SK-N-SH treated with all-trans-retinoic acid at 6 μM for 48 hours (cell line): ENCODE results near the gene KIRREL3.

ENCODE experiments used
- ATAC-seq: fragments of 200-7000 bp; cut with Tn5 transposase; 3 replicates; pipeline ENCODE4 v1.9.1; 2020; ENCODE audit warnings: mild to moderate bottlenecking, moderate library complexity
- ARNTL ChIP-seq: fragments of 450-650 bp; formaldehyde crosslinking; IDR thresholded peaks from 2 replicates; pipeline ENCODE4 v1.5.0; 2020; ENCODE audit warnings: low read depth, mild to moderate bottlenecking, moderate library complexity, borderline replicate concordance
- BACH2 ChIP-seq: fragments of 250-450 bp; sonication (Bioruptor Pico); IDR thresholded peaks from 2 replicates; pipeline ENCODE4 v1.9.0; 2021; ENCODE audit warnings: mild to moderate bottlenecking, borderline replicate concordance
- CSDC2 ChIP-seq: fragments of 250-450 bp; sonication (Bioruptor Pico); IDR thresholded peaks from 2 replicates; pipeline ENCODE4 v1.5.0; 2020; ENCODE audit warnings: mild to moderate bottlenecking, moderate library complexity
- GLIS3 ChIP-seq: fragments of 250-450 bp; sonication (Bioruptor Pico); IDR thresholded peaks from 2 replicates; pipeline ENCODE4 v1.5.0; 2020; ENCODE audit warnings: mild to moderate bottlenecking, moderate library complexity
- ISL1 ChIP-seq: fragments of 250-450 bp; sonication (Bioruptor Pico); IDR thresholded peaks from 2 replicates; pipeline ENCODE4 v2.1.2; 2022; ENCODE audit warnings: mild to moderate bottlenecking, moderate library complexity
- OSR1 ChIP-seq: fragments of 250-450 bp; sonication (Bioruptor Pico); IDR thresholded peaks from 2 replicates; pipeline ENCODE4 v1.8.0; 2022; ENCODE audit warnings: moderate library complexity, mild to moderate bottlenecking, inconsistent platforms
- PPARA ChIP-seq: fragments of 250-450 bp; sonication (Bioruptor Pico); IDR thresholded peaks from 2 replicates; pipeline ENCODE4 v1.5.0; 2020; ENCODE audit warnings: mild to moderate bottlenecking, borderline replicate concordance
- RARB ChIP-seq: fragments of 250-450 bp; sonication (Bioruptor Pico); IDR thresholded peaks from 2 replicates; pipeline ENCODE4 v1.8.0; 2021; ENCODE audit warnings: mild to moderate bottlenecking, moderate library complexity
- SNAI2 ChIP-seq: fragments of 250-450 bp; sonication (Bioruptor Pico); IDR thresholded peaks from 2 replicates; pipeline ENCODE4 v1.5.0; 2020; ENCODE audit warnings: mild to moderate bottlenecking, moderate library complexity
- TCF4 ChIP-seq: fragments of 250-450 bp; sonication (Bioruptor Pico); IDR thresholded peaks from 2 replicates; pipeline ENCODE4 v1.8.0; 2021; ENCODE audit warnings: mild to moderate bottlenecking, moderate library complexity, borderline replicate concordance
- TOX ChIP-seq: fragments of 250-450 bp; sonication (Bioruptor Pico); IDR thresholded peaks from 2 replicates; pipeline ENCODE4 v1.8.0; 2021; ENCODE audit warnings: mild to moderate bottlenecking, moderate library complexity, borderline replicate concordance
- ZC3H10 ChIP-seq: fragments of 250-450 bp; sonication (Bioruptor Pico); IDR thresholded peaks from 2 replicates; pipeline ENCODE4 v1.5.1; 2021; ENCODE audit warnings: mild to moderate bottlenecking, moderate library complexity
- ZFP3 ChIP-seq: fragments of 250-450 bp; sonication (Bioruptor Pico); IDR thresholded peaks from 2 replicates; pipeline ENCODE4 v1.5.0; 2020; ENCODE audit warnings: mild to moderate bottlenecking, moderate library complexity
- ZFP30 ChIP-seq: fragments of 450-650 bp; formaldehyde crosslinking; IDR thresholded peaks from 2 replicates; pipeline ENCODE4 v1.5.0; 2022; ENCODE audit warnings: mild to moderate bottlenecking, moderate library complexity
- ZNF565 ChIP-seq: fragments of 450-650 bp; formaldehyde crosslinking; conservative IDR thresholded peaks from 2 replicates; pipeline ENCODE4 v1.5.0; 2020; ENCODE audit warnings: low read depth, mild to moderate bottlenecking, moderate library complexity
- ZNF70 ChIP-seq: fragments of 450-650 bp; formaldehyde crosslinking; IDR thresholded peaks from 2 replicates; pipeline ENCODE4 v1.5.0; 2020; ENCODE audit warnings: mild to moderate bottlenecking, moderate library complexity
- ZNF8 ChIP-seq: fragments of 450-650 bp; formaldehyde crosslinking; IDR thresholded peaks from 2 replicates; pipeline ENCODE4 v1.5.0; 2020; ENCODE audit warnings: mild to moderate bottlenecking, moderate library complexity
- TF ChIP-seq, protein P1 (sequence below): fragments of 250-450 bp; sonication (Bioruptor Pico); IDR thresholded peaks from 2 replicates; pipeline ENCODE4 v1.5.0; 2020; ENCODE audit warnings: mild to moderate bottlenecking, moderate library complexity
- TF ChIP-seq, protein P2 (sequence below): fragments of 250-450 bp; sonication (Bioruptor Pico); IDR thresholded peaks from 2 replicates; pipeline ENCODE4 v1.5.1; 2020; ENCODE audit warnings: low read depth, mild to moderate bottlenecking, moderate library complexity
- TF ChIP-seq, protein P3 (sequence below): fragments of 250-450 bp; sonication (Bioruptor Pico); IDR thresholded peaks from 2 replicates; pipeline ENCODE4 v1.5.1; 2021; ENCODE audit warnings: mild to moderate bottlenecking, moderate library complexity
- TF ChIP-seq, protein P4 (sequence below): fragments of 250-450 bp; sonication (Bioruptor Pico); IDR thresholded peaks from 2 replicates; pipeline ENCODE4 v1.8.0; 2021; ENCODE audit warnings: low read depth, mild to moderate bottlenecking, moderate library complexity, borderline replicate concordance
- TF ChIP-seq, protein P5 (sequence below): fragments of 250-450 bp; sonication (Bioruptor Pico); IDR thresholded peaks from 2 replicates; pipeline ENCODE4 v1.8.0; 2020; ENCODE audit warnings: mild to moderate bottlenecking, moderate library complexity, borderline replicate concordance

The KIRREL3 gene

DNA sequence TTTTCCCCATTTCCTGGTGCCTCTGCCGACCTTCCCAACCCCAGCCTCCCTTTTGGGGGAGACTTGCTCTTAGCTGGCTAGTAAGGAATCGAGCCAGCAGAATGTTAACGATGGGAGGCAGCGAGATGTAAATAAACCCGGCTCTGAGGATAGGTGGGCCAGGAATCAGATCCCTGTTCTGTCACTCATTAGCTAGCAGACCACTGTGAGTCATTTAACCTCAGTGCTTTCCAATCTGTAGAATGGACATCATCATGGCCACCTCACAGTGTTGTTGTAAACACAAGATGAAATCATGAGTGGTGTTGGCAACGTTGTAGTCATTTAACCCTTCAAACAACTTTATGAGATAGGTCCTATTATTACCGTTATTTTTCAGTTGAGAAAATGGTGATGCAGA is 208.6 kb downstream of the KIRREL3 start:
- no peak for TF ChIP-seq ZNF70
- TF ChIP-seq TCF4 (CRISPR knock-in tag), result no peak
- no peak for TF ChIP-seq TOX (CRISPR knock-in tag)
- ATAC-seq, result no peak

DNA sequence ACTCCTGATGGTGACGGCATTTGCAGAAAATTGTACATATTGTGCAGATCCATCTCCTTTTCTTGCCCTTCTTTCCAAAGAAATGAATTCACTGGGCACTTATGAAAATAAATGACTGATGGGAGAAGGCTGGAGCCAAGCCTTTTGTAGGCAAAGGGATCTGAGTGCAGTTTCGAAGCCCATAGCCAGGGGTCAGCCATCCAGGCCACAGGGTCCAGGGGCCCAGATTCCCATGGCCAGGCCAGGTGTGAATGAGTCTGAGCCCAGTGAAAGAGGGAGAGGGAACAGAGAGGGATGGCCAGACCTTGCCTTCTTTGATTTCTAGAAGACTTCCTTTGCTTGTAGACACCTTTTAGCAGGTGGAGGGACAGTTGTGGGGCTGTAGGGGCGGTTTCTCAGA is 209.1 kb downstream of the KIRREL3 start:
- TF ChIP-seq, protein P1, sequence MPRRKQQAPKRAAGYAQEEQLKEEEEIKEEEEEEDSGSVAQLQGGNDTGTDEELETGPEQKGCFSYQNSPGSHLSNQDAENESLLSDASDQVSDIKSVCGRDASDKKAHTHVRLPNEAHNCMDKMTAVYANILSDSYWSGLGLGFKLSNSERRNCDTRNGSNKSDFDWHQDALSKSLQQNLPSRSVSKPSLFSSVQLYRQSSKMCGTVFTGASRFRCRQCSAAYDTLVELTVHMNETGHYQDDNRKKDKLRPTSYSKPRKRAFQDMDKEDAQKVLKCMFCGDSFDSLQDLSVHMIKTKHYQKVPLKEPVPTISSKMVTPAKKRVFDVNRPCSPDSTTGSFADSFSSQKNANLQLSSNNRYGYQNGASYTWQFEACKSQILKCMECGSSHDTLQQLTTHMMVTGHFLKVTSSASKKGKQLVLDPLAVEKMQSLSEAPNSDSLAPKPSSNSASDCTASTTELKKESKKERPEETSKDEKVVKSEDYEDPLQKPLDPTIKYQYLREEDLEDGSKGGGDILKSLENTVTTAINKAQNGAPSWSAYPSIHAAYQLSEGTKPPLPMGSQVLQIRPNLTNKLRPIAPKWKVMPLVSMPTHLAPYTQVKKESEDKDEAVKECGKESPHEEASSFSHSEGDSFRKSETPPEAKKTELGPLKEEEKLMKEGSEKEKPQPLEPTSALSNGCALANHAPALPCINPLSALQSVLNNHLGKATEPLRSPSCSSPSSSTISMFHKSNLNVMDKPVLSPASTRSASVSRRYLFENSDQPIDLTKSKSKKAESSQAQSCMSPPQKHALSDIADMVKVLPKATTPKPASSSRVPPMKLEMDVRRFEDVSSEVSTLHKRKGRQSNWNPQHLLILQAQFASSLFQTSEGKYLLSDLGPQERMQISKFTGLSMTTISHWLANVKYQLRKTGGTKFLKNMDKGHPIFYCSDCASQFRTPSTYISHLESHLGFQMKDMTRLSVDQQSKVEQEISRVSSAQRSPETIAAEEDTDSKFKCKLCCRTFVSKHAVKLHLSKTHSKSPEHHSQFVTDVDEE (CRISPR knock-in tag), result no peak
- TF ChIP-seq ZFP3 (no peak), SNAI2 (CRISPR knock-in tag) (no peak), ARNTL (no peak), OSR1 (CRISPR knock-in tag) (no peak), ZFP30 (no peak), PPARA (CRISPR knock-in tag) (no peak), ZNF565 (no peak), BACH2 (CRISPR knock-in tag) (no peak), RARB (CRISPR knock-in tag) (no peak), GLIS3 (CRISPR knock-in tag) (no peak), ZNF70 (no peak), ZNF8 (CRISPR knock-in tag) (no peak), ZC3H10 (CRISPR knock-in tag) (no peak), ISL1 (CRISPR knock-in tag) (no peak)
- TF ChIP-seq, protein P2, sequence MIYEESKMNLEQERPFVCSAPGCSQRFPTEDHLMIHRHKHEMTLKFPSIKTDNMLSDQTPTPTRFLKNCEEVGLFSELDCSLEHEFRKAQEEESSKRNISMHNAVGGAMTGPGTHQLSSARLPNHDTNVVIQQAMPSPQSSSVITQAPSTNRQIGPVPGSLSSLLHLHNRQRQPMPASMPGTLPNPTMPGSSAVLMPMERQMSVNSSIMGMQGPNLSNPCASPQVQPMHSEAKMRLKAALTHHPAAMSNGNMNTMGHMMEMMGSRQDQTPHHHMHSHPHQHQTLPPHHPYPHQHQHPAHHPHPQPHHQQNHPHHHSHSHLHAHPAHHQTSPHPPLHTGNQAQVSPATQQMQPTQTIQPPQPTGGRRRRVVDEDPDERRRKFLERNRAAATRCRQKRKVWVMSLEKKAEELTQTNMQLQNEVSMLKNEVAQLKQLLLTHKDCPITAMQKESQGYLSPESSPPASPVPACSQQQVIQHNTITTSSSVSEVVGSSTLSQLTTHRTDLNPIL, result no peak
- TF ChIP-seq, protein P3, sequence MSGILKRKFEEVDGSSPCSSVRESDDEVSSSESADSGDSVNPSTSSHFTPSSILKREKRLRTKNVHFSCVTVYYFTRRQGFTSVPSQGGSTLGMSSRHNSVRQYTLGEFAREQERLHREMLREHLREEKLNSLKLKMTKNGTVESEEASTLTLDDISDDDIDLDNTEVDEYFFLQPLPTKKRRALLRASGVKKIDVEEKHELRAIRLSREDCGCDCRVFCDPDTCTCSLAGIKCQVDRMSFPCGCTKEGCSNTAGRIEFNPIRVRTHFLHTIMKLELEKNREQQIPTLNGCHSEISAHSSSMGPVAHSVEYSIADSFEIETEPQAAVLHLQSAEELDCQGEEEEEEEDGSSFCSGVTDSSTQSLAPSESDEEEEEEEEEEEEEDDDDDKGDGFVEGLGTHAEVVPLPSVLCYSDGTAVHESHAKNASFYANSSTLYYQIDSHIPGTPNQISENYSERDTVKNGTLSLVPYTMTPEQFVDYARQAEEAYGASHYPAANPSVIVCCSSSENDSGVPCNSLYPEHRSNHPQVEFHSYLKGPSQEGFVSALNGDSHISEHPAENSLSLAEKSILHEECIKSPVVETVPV (CRISPR knock-in tag), result no peak
- TF ChIP-seq, protein P4, sequence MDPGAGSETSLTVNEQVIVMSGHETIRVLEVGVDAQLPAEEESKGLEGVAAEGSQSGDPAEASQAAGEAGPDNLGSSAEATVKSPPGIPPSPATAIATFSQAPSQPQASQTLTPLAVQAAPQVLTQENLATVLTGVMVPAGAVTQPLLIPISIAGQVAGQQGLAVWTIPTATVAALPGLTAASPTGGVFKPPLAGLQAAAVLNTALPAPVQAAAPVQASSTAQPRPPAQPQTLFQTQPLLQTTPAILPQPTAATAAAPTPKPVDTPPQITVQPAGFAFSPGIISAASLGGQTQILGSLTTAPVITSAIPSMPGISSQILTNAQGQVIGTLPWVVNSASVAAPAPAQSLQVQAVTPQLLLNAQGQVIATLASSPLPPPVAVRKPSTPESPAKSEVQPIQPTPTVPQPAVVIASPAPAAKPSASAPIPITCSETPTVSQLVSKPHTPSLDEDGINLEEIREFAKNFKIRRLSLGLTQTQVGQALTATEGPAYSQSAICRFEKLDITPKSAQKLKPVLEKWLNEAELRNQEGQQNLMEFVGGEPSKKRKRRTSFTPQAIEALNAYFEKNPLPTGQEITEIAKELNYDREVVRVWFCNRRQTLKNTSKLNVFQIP (CRISPR knock-in tag), result no peak
- no peak for ATAC-seq

DNA sequence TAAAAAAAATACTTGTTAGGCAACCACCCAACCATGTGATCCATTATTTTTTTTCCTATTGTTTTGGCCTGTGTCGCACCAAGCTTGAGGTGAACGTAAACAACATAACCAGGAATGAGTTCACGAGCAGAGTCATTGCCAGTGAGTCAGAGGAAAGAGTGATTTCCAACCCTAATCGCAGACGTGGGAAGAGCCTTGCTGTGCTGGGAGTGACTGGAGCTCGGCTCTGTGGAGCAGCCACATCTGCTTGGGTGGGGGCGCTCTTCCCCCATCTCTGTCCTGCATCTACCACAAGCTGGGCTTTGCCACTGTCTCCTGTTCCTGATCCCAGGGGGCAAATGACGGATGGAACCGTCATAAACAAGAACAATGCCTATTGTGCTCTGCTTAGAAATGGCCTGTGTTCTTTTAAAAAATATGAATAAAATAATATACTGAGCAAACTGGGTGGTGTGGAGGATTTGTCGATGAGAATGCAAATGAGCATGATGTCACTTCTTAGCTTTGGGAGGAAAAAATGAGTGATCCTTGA is 210.0 kb downstream of the KIRREL3 start:
- ATAC-seq, result peak; percentile 88

More for the DNA sequence above, 210.0 kb downstream of the KIRREL3 start:
- TF ChIP-seq ZFP3, result no peak
- TF ChIP-seq, protein P1 (CRISPR knock-in tag), result no peak
- TF ChIP-seq, protein P5, sequence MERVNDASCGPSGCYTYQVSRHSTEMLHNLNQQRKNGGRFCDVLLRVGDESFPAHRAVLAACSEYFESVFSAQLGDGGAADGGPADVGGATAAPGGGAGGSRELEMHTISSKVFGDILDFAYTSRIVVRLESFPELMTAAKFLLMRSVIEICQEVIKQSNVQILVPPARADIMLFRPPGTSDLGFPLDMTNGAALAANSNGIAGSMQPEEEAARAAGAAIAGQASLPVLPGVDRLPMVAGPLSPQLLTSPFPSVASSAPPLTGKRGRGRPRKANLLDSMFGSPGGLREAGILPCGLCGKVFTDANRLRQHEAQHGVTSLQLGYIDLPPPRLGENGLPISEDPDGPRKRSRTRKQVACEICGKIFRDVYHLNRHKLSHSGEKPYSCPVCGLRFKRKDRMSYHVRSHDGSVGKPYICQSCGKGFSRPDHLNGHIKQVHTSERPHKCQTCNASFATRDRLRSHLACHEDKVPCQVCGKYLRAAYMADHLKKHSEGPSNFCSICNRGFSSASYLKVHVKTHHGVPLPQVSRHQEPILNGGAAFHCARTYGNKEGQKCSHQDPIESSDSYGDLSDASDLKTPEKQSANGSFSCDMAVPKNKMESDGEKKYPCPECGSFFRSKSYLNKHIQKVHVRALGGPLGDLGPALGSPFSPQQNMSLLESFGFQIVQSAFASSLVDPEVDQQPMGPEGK, result no peak
- TF ChIP-seq, protein P3 (CRISPR knock-in tag), result no peak
- no peak for TF ChIP-seq RARB (CRISPR knock-in tag)
- no peak for TF ChIP-seq CSDC2 (CRISPR knock-in tag)
